Endothelial cell of umbilical vein (primary cell): ENCODE data around the gene SEMA4D. TPM values are rescaled to one million over a fixed set of nuclear protein-coding genes. Genes with fewer than 3 reads are reported as not detected.

Experiments used
- BruUV-seq: library from RNA; stranded (reverse); fragments of 400-500 nt; replicated peaks from 2 replicates; lab custom pipeline; 2021; lab: Mats Ljungman, UMichigan
- CTCF ChIA-PET: fragments of 300-600, 350-600 bp; sonication (Branson Sonifier 250); formaldehyde crosslinking; loops from one replicate; lab custom pipeline; 2021; ENCODE audit warnings: antibody characterized with exemption, inconsistent platforms; lab: Charles Lee
- POLR2A ChIA-PET: fragments of 300-600, 350-600 bp; sonication (Branson Sonifier 250); formaldehyde crosslinking; loops from one replicate; lab custom pipeline; 2021; ENCODE audit warnings: antibody characterized with exemption, inconsistent platforms; lab: Charles Lee
- DNase-seq: peaks from one replicate; pipeline ENCODE4 v3.0.0-alpha.2; 2011; ENCODE audit warnings: low read depth, low spot score
- FAIRE-seq: peaks from 2 replicates; lab custom pipeline; 2011; peaks lifted over from hg19 to GRCh38; lab: Jason Lieb, UNC
- H2AFZ ChIP-seq: 2 replicates; pipeline ENCODE4 v1.6.0; 2012; ENCODE audit warnings: low read depth, low read length, control low read depth, inconsistent platforms
- H3K27ac ChIP-seq: 2 replicates; pipeline ENCODE4 v1.5.1; 2011; ENCODE audit warnings: low read depth, mild to moderate bottlenecking, control low read depth, low read length, moderate library complexity; ENCODE audit not compliant: insufficient read depth
- H3K27me3 ChIP-seq, 2 experiments: 2 replicates each; pipeline versions ENCODE4 v1.6.0 to v1.6.1; 2011; ENCODE audit warnings: low read length in 2 of 2, mixed read lengths in 1 of 2; ENCODE audit not compliant: control insufficient read depth in 2 of 2, insufficient read depth in 2 of 2
- H3K36me3 ChIP-seq, 2 experiments: 2 replicates in 1 of 2; 3 replicates in 1 of 2; pipeline ENCODE4 v1.5.1; 2011; ENCODE audit warnings: low read length in 2 of 2, mild to moderate bottlenecking in 1 of 2, moderate library complexity in 1 of 2; ENCODE audit not compliant: control insufficient read depth in 2 of 2, insufficient read depth in 2 of 2; ENCODE audit errors: extremely low read depth in 1 of 2
- H3K4me1 ChIP-seq: 3 replicates; pipeline ENCODE4 v1.5.1; 2011; ENCODE audit warnings: mild to moderate bottlenecking, low read length; ENCODE audit not compliant: control insufficient read depth, insufficient read depth; ENCODE audit errors: extremely low read depth
- H3K4me2 ChIP-seq: 2 replicates; pipeline ENCODE4 v1.6.1; 2011; ENCODE audit warnings: low read length, control low read depth, mixed read lengths; ENCODE audit not compliant: insufficient read depth
- H3K4me3 ChIP-seq, 3 experiments: fragments of 200-600 bp in 1 of 3; sonication (generic), shearing (Covaris generic) in 1 of 3; replicated peaks in 1 of 3; 2 replicates each; pipeline ENCODE4 v1.5.1; 2011 to 2016; ENCODE audit warnings: control low read depth in 3 of 3, low read length in 3 of 3, mild to moderate bottlenecking in 2 of 3, inconsistent platforms in 1 of 3, low read depth in 1 of 3, moderate library complexity in 1 of 3; ENCODE audit not compliant: insufficient read depth in 1 of 3
- H3K79me2 ChIP-seq: 2 replicates; pipeline ENCODE4 v1.6.0; 2012; ENCODE audit warnings: low read length, inconsistent platforms; ENCODE audit not compliant: control insufficient read depth, insufficient read depth
- H3K9ac ChIP-seq: replicated peaks from 2 replicates; pipeline ENCODE3; 2011; ENCODE audit warnings: low read length, control low read depth; ENCODE audit not compliant: insufficient read depth; ENCODE audit errors: extremely low read depth
- H3K9me1 ChIP-seq: replicated peaks from 3 replicates; pipeline ENCODE4 v1.6.0; 2011; ENCODE audit warnings: mild to moderate bottlenecking, low read length; ENCODE audit not compliant: control insufficient read depth, insufficient read depth; ENCODE audit errors: extremely low read depth
- H3K9me3 ChIP-seq: replicated peaks from 2 replicates; pipeline ENCODE4 v1.5.1; 2012; ENCODE audit warnings: low read length, inconsistent platforms; ENCODE audit not compliant: control insufficient read depth, insufficient read depth
- H4K20me1 ChIP-seq: replicated peaks from 2 replicates; pipeline ENCODE3; 2011; ENCODE audit warnings: mild to moderate bottlenecking, low read length; ENCODE audit not compliant: control insufficient read depth, insufficient read depth; ENCODE audit errors: extremely low read depth
- EZH2 ChIP-seq: IDR thresholded peaks from 2 replicates; pipeline ENCODE4 v1.6.1; 2012; ENCODE audit warnings: borderline replicate concordance, low read depth, mild to moderate bottlenecking, moderate library complexity, low read length, inconsistent platforms; ENCODE audit not compliant: severe bottlenecking
- FOS ChIP-seq: IDR thresholded peaks from 2 replicates; pipeline ENCODE4 v1.6.1; 2011; ENCODE audit warnings: mild to moderate bottlenecking, low read length, moderate library complexity, borderline replicate concordance; ENCODE audit not compliant: insufficient read depth
- GATA2 ChIP-seq: IDR thresholded peaks from 2 replicates; pipeline ENCODE4 v1.7.0; 2011; ENCODE audit warnings: low read depth, mild to moderate bottlenecking, moderate library complexity, mixed read lengths, low read length; ENCODE audit not compliant: insufficient read length, insufficient read depth
- JUN ChIP-seq: IDR thresholded peaks from 2 replicates; pipeline ENCODE4 v1.6.1; 2011; ENCODE audit warnings: borderline replicate concordance, low read depth; ENCODE audit not compliant: insufficient read length, insufficient read depth
- MYC ChIP-seq: IDR thresholded peaks from one replicate; pipeline ENCODE4 v1.6.1; 2011; ENCODE audit warnings: mild to moderate bottlenecking, low read depth, low read length
- POLR2A ChIP-seq: IDR thresholded peaks from 2 replicates; pipeline ENCODE4 v1.6.1; 2012; ENCODE audit warnings: low read depth, mild to moderate bottlenecking, control low read depth, low read length
- POLR2AphosphoS5 ChIP-seq: IDR thresholded peaks from 2 replicates; pipeline ENCODE4 v1.6.1; 2012; ENCODE audit warnings: low read depth, mild to moderate bottlenecking, control low read depth, low read length, moderate library complexity; ENCODE audit not compliant: insufficient read depth
- dilution Hi-C: fragments of 300-500 bp; cut with MboI; formaldehyde crosslinking; loops from one replicate; pipeline ENCODE4 v1.15.0; 2019; ENCODE audit warnings: low sequenced_read_pairs; ENCODE audit not compliant: extremely low pct_ligation_motif_present
- intact Hi-C: fragments of 100-400 bp; cut with micrococcal nuclease; formaldehyde crosslinking; loops from one replicate; pipeline ENCODE4 v1.10.0; 2022
- polyA plus RNA-seq, 4 experiments: library from polyadenylated mRNA; depleted of rRNA in 3 of 4; stranded (reverse) in 3 of 4; unstranded in 1 of 4; fragments of >200 nt; gene quantifications; 2 replicates each; pipeline versions ENCODE4 v1.2.1 to v1.2.3, GENCODE V29; 2011 to 2012; ENCODE audit warnings: missing spikeins in 1 of 4
- total RNA-seq: library from RNA; stranded (reverse); gene quantifications from 2 replicates; pipeline ENCODE4 v1.2.3, GENCODE V29; 2021
- TF ChIP-seq, protein P1 (sequence below), 2 donors: IDR thresholded peaks; 1 replicate in 1 of 2; 2 replicates in 1 of 2; pipeline ENCODE4 v1.5.1; 2011; ENCODE audit warnings: low read length in 2 of 2, mild to moderate bottlenecking in 2 of 2, moderate library complexity in 2 of 2, control low read depth in 1 of 2, inconsistent platforms in 1 of 2, low read depth in 1 of 2; ENCODE audit not compliant: insufficient read depth in 1 of 2; ENCODE audit errors: extremely low read depth in 1 of 2
- TF ChIP-seq, protein P2 (sequence below): IDR thresholded peaks from 2 replicates; pipeline ENCODE4 v1.6.1; 2011; ENCODE audit not compliant: insufficient read depth, insufficient read length

Gene SEMA4D
- total and polyA plus RNA-seq, 2 donors (not counting 3 experiments of a cell fraction or from before 2014, with no cell fraction given): 3.9 to 15.7 TPM

DNA sequence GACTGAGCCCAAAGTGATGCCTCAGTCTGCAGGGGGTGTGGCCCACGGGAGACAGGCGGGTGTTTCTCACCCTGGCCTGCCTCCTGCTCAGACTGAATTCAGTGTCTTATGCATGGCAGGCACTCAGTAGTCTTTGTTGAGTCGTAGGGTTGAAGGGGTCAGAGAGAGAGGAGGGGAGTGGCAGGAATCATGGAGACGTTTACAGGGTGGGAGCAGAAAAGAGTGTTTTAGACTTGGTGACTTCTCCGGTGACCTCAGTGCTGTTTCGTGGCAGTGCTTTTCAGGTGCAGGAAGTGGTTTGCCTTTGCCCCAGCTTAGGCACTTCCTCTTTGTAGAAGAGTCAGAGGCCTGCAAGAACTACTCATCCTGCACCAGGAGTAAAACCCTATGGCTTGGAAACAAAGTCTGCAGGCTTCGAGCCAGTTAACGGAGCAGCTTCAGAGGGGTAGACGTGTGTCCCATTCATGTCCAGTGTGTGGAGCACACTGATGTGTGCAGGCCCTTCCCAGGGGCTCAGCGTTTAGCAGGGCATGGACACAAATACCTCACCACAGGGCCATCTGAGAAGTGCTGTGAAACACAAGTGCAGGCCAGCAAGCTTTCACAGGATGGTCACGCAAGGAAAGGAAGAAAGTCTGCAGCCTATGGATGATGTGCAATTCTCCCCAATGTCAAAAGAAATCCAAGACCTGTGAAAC is 24.5 kb upstream of the SEMA4D start:
- CTCF ChIA-PET: interaction anchor here (2.0 kb wide), 1 partner anchor 27 kb away, joined by 7 read pairs; no protein-coding TSS in a partner anchor
- intact Hi-C loops (no loop called here), dilution Hi-C loops (no loop called here)
- H3K9me3 ChIP-seq: no peaks in the 10 kb centered on the region
- no peak overlapping the region for H3K4me3 ChIP-seq
- no TSS peak for BruUV-seq
- peaks cover 22% of the 10 kb centered on the region for H3K4me1 ChIP-seq
- H3K9me1 ChIP-seq: no peaks in the 10 kb centered on the region
- H2AFZ ChIP-seq: peak overlapping the region; percentile 61
- H3K9ac ChIP-seq: no peak overlapping the region
- TF ChIP-seq JUN (no peak), EZH2 (no peak), POLR2A (no peak), GATA2 (no peak), FOS (no peak), POLR2AphosphoS5 (no peak), MYC (no peak)
- TF ChIP-seq, protein P1, sequence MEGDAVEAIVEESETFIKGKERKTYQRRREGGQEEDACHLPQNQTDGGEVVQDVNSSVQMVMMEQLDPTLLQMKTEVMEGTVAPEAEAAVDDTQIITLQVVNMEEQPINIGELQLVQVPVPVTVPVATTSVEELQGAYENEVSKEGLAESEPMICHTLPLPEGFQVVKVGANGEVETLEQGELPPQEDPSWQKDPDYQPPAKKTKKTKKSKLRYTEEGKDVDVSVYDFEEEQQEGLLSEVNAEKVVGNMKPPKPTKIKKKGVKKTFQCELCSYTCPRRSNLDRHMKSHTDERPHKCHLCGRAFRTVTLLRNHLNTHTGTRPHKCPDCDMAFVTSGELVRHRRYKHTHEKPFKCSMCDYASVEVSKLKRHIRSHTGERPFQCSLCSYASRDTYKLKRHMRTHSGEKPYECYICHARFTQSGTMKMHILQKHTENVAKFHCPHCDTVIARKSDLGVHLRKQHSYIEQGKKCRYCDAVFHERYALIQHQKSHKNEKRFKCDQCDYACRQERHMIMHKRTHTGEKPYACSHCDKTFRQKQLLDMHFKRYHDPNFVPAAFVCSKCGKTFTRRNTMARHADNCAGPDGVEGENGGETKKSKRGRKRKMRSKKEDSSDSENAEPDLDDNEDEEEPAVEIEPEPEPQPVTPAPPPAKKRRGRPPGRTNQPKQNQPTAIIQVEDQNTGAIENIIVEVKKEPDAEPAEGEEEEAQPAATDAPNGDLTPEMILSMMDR (IDR thresholded peaks at IDR 0.05; ENCODE audit: extremely low read depth in 1 of 2, insufficient read depth in 1 of 2, low read depth in 1 of 2, low read length in 2 of 2): no peak
- TF ChIP-seq, protein P2, sequence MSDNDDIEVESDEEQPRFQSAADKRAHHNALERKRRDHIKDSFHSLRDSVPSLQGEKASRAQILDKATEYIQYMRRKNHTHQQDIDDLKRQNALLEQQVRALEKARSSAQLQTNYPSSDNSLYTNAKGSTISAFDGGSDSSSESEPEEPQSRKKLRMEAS: no peak
- H4K20me1 ChIP-seq: no peaks in the 10 kb centered on the region
- no peaks in the 10 kb centered on the region for H3K36me3 ChIP-seq
- H3K27me3 ChIP-seq: no peaks in the 10 kb centered on the region
- POLR2A ChIA-PET: no interaction called here
- DNase-seq: peak; percentile 24
- no peak overlapping the region for H3K4me2 ChIP-seq
- H3K27ac ChIP-seq: no peak overlapping the region
- peak; percentile 91 for FAIRE-seq
- no peaks in the 10 kb centered on the region for H3K79me2 ChIP-seq
